K562 (cell line): ENCODE measurements around the gene PNPLA2. TPM values are rescaled to one million over a fixed set of nuclear protein-coding genes. Genes with fewer than 3 reads are reported as not detected.
A peak's percentile ranks its signal among the peaks of the same experiment; 100 is the strongest.

Experiments used
- CBX2 ChIP-seq: fragments of 200-600 bp; sonication (generic); IDR thresholded peaks from one replicate; pipeline ENCODE4 v1.6.1; 2012; ENCODE audit warnings: mild to moderate bottlenecking, low read length, inconsistent platforms; ENCODE audit not compliant: insufficient read depth, poor library complexity, severe bottlenecking
- ELF1 ChIP-seq: fragments of 200-800 bp; sonication (Bioruptor generic); IDR thresholded peaks from 2 replicates; pipeline ENCODE4 v1.6.1; 2016; ENCODE audit warnings: missing genetic modification characterization, missing compliant biosample characterization
- ELF2 ChIP-seq: fragments of 250-450 bp; sonication (Bioruptor Pico); IDR thresholded peaks from 2 replicates; pipeline ENCODE4 v1.5.0; 2021; ENCODE audit warnings: mild to moderate bottlenecking
- ETV6 ChIP-seq, 3 experiments: fragments of 150-350 bp in 1 of 3; sonication (generic) in 1 of 3; formaldehyde crosslinking in 1 of 3; IDR thresholded peaks; 2 replicates each; pipeline versions ENCODE4 v1.6.1 to v1.8.0; 2014 to 2022; ENCODE audit warnings: borderline replicate concordance in 2 of 3, low read depth in 2 of 3, antibody characterized with exemption in 1 of 3, low read length in 1 of 3, mild to moderate bottlenecking in 1 of 3, missing genetic modification reagents in 1 of 3
- FOXP1 ChIP-seq: sonication (generic); formaldehyde crosslinking; IDR thresholded peaks from 2 replicates; pipeline ENCODE4 v1.8.0; 2022; ENCODE audit warnings: mild to moderate bottlenecking, missing genetic modification reagents
- MED1 ChIP-seq: sonication (generic); formaldehyde crosslinking; IDR thresholded peaks from 2 replicates; pipeline ENCODE4 v1.8.1; 2023; ENCODE audit warnings: missing genetic modification reagents, borderline replicate concordance
- MYBL2 ChIP-seq, 2 experiments: fragments of 450-650 bp in 1 of 2; sonication (generic) in 1 of 2; formaldehyde crosslinking in 1 of 2; IDR thresholded peaks; 2 replicates each; pipeline versions ENCODE4 v1.6.1 to v1.8.1; 2017 to 2022; ENCODE audit warnings: borderline replicate concordance in 1 of 2, inconsistent platforms in 1 of 2, low read depth in 1 of 2, mild to moderate bottlenecking in 1 of 2, missing genetic modification reagents in 1 of 2, moderate library complexity in 1 of 2
- NCOA2 ChIP-seq, 2 experiments: fragments of 450-650 bp; IDR thresholded peaks; 2 replicates each; pipeline ENCODE4 v1.6.1; 2018; ENCODE audit warnings: mild to moderate bottlenecking in 2 of 2, moderate library complexity in 1 of 2; ENCODE audit not compliant: partially characterized antibody in 2 of 2
- NFATC3 ChIP-seq: fragments of 450-650 bp; IDR thresholded peaks from 2 replicates; pipeline ENCODE4 v1.6.1; 2017; ENCODE audit warnings: mild to moderate bottlenecking
- SMARCA5 ChIP-seq: fragments of 450-650 bp; IDR thresholded peaks from 2 replicates; pipeline ENCODE4 v1.6.1; 2016
- SREBF1 ChIP-seq: fragments of 150-350 bp; IDR thresholded peaks from 2 replicates; pipeline ENCODE4 v1.6.1; 2014; ENCODE audit warnings: antibody characterized with exemption, low read depth, low read length, borderline replicate concordance
- THRA ChIP-seq: fragments of 450-650 bp; IDR thresholded peaks from 2 replicates; pipeline ENCODE4 v1.6.1; 2017; ENCODE audit warnings: mild to moderate bottlenecking, moderate library complexity
- TSHZ1 ChIP-seq: fragments of 250-450 bp; sonication (Bioruptor Pico); IDR thresholded peaks from 2 replicates; pipeline ENCODE4 v1.4.0; 2020; ENCODE audit warnings: mild to moderate bottlenecking, moderate library complexity
- ZC3H8 ChIP-seq: fragments of 450-650 bp; IDR thresholded peaks from 2 replicates; pipeline ENCODE4 v1.6.1; 2017
- ZNF140 ChIP-seq: fragments of 250-450 bp; sonication (Bioruptor Pico); IDR thresholded peaks from 2 replicates; pipeline ENCODE4 v1.8.0; 2021; ENCODE audit warnings: moderate library complexity, mild to moderate bottlenecking, inconsistent platforms
- ZNF143 ChIP-seq: sonication (generic); formaldehyde crosslinking; IDR thresholded peaks from 2 replicates; pipeline ENCODE4 v1.9.0; 2022; ENCODE audit warnings: mild to moderate bottlenecking, missing genetic modification reagents
- ZNF778 ChIP-seq: fragments of 450-650 bp; formaldehyde crosslinking; IDR thresholded peaks from 2 replicates; pipeline ENCODE4 v1.4.0; 2020; ENCODE audit warnings: mild to moderate bottlenecking, moderate library complexity
- polyA plus RNA-seq, 8 experiments: library from polyadenylated mRNA; depleted of rRNA in 4 of 8; stranded (reverse) in 5 of 8; unstranded in 3 of 8; fragments of >200 nt; fragmentation: Nextera tagmentation in 2 of 8; fragmentation: Illumina TruSeq in 1 of 8; extraction: Ambion mirVana in 2 of 8; extraction: Trizol in 1 of 8; gene quantifications; 2 replicates each; pipeline versions ENCODE4 v1.2.1 to v1.2.3, GENCODE V29; 2011 to 2014; ENCODE audit warnings: inconsistent platforms in 1 of 8, missing spikeins in 1 of 8
- total RNA-seq, 7 experiments: library from RNA; depleted of rRNA in 6 of 7; stranded (reverse); fragments of >200 nt in 6 of 7; fragmentation: Illumina TruSeq in 2 of 7; extraction: Trizol in 2 of 7; gene quantifications; 2 replicates each; pipeline versions ENCODE4 v1.2.1 to v1.2.3, GENCODE V29; 2011 to 2021; ENCODE audit warnings: low replicate concordance in 1 of 7
- TF ChIP-seq, protein P1 (sequence below), 2 experiments: fragments of 450-650 bp; conservative IDR thresholded peaks; 2 replicates each; pipeline ENCODE4 v1.6.1; 2017; ENCODE audit warnings: mild to moderate bottlenecking in 2 of 2, moderate library complexity in 2 of 2
- TF ChIP-seq, protein P2 (sequence below): IDR thresholded peaks from 2 replicates; pipeline ENCODE4 v1.6.1; 2012; ENCODE audit warnings: low read depth, low read length, improper control_type of control experiment, borderline replicate concordance

PNPLA2 gene
- total and polyA plus RNA-seq, 9 of the 15 experiments (the other 6 are each of a cell fraction or from before 2014, with no cell fraction given), result 0.39 to 87.1 (median 8.4) TPM

- TF ChIP-seq ZNF143 (CRISPR knock-in tag) (peak; percentile 97), NFATC3 (no peak), ETV6 (IDR thresholded peaks at IDR 0.05; ENCODE audit: borderline replicate concordance in 1 of 2, low read depth in 2 of 2, low read length in 1 of 2) (no peak), ETV6 (CRISPR knock-in tag; IDR thresholded peaks at IDR 0.05; ENCODE audit: borderline replicate concordance) (no peak), MED1 (CRISPR knock-in tag) (no peak), MYBL2 (IDR thresholded peaks at IDR 0.05; ENCODE audit: low read depth) (no peak), MYBL2 (CRISPR knock-in tag; IDR thresholded peaks at IDR 0.05; ENCODE audit: borderline replicate concordance) (no peak), ZNF778 (CRISPR knock-in tag) (no peak), NCOA2 (IDR thresholded peaks at IDR 0.05; ENCODE audit: partially characterized antibody in 2 of 2) (no peak), FOXP1 (CRISPR knock-in tag) (peak; percentile 96), CBX2 (no peak), THRA (no peak), ELF2 (CRISPR knock-in tag) (peak; percentile 91), SMARCA5 (no peak; the same call in 1 of the 2 replicates), ZNF140 (CRISPR knock-in tag) (no peak), ELF1 (tag) (peak; percentile 97), TSHZ1 (no peak), SREBF1 (no peak), ZC3H8 (no peak)
- TF ChIP-seq, protein P1, sequence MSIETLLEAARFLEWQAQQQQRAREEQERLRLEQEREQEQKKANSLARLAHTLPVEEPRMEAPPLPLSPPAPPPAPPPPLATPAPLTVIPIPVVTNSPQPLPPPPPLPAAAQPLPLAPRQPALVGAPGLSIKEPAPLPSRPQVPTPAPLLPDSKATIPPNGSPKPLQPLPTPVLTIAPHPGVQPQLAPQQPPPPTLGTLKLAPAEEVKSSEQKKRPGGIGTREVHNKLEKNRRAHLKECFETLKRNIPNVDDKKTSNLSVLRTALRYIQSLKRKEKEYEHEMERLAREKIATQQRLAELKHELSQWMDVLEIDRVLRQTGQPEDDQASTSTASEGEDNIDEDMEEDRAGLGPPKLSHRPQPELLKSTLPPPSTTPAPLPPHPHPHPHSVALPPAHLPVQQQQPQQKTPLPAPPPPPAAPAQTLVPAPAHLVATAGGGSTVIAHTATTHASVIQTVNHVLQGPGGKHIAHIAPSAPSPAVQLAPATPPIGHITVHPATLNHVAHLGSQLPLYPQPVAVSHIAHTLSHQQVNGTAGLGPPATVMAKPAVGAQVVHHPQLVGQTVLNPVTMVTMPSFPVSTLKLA (conservative IDR thresholded peaks at IDR 0.05), result peak; percentile 97 to 98
- TF ChIP-seq, protein P2, sequence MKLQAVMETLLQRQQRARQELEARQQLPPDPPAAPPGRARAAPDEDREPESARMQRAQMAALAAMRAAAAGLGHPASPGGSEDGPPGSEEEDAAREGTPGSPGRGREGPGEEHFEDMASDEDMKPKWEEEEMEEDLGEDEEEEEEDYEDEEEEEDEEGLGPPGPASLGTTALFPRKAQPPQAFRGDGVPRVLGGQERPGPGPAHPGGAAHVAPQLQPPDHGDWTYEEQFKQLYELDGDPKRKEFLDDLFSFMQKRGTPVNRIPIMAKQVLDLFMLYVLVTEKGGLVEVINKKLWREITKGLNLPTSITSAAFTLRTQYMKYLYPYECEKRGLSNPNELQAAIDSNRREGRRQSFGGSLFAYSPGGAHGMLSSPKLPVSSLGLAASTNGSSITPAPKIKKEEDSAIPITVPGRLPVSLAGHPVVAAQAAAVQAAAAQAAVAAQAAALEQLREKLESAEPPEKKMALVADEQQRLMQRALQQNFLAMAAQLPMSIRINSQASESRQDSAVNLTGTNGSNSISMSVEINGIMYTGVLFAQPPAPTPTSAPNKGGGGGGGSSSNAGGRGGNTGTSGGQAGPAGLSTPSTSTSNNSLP, result no peak
Observed at GRCh38 chr11:809287-810039, 9.3 kb upstream of the PNPLA2 start, which contains the start of gene RPLP2 (continued).
